ENCODE results near the gene SPIB.

- TF ChIP-seq, protein P1, sequence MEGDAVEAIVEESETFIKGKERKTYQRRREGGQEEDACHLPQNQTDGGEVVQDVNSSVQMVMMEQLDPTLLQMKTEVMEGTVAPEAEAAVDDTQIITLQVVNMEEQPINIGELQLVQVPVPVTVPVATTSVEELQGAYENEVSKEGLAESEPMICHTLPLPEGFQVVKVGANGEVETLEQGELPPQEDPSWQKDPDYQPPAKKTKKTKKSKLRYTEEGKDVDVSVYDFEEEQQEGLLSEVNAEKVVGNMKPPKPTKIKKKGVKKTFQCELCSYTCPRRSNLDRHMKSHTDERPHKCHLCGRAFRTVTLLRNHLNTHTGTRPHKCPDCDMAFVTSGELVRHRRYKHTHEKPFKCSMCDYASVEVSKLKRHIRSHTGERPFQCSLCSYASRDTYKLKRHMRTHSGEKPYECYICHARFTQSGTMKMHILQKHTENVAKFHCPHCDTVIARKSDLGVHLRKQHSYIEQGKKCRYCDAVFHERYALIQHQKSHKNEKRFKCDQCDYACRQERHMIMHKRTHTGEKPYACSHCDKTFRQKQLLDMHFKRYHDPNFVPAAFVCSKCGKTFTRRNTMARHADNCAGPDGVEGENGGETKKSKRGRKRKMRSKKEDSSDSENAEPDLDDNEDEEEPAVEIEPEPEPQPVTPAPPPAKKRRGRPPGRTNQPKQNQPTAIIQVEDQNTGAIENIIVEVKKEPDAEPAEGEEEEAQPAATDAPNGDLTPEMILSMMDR (conservative IDR thresholded peaks at IDR 0.05; ENCODE audit: low read length) = no peak
- TF ChIP-seq EZH2phosphoT487 (IDR thresholded peaks at IDR 0.05; ENCODE audit: borderline replicate concordance) = no peak
These were observed 12.8 kb downstream of the SPIB start for GRCh38 chr19:50431343-50432220.

Measured in Loucy (cell line).